WTC11 (cell line): ENCODE measurements around the gene KDM5B. TPM values are rescaled to one million over a fixed set of nuclear protein-coding genes. Genes with fewer than 3 reads are reported as not detected.
"Not testable (repeated sequence)": the region's sequence is repeated elsewhere in the genome, so short reads cannot be mapped to it uniquely, and the experiment has no call there.

Experiments used
- ATAC-seq: fragments of 200-7000 bp; cut with Tn5 transposase; 2 replicates; pipeline ENCODE4 v1.10.0; 2021; ENCODE audit warnings: mild to moderate bottlenecking, moderate library complexity
- CTCF ChIA-PET: fragments of 300-600 bp; sonication (Branson Sonifier 250); formaldehyde crosslinking; loops from one replicate; lab custom pipeline; 2021; ENCODE audit warnings: antibody characterized with exemption; lab: Charles Lee
- POLR2A ChIA-PET: fragments of 350-600 bp; sonication (Branson Sonifier 250); formaldehyde crosslinking; loops from one replicate; lab custom pipeline; 2021; ENCODE audit warnings: antibody characterized with exemption; lab: Charles Lee
- DNase-seq: peaks from one replicate; pipeline ENCODE4 v3.0.0; 2021; ENCODE audit warnings: low spot score
- H3K27ac Mint-ChIP-seq: 2 replicates; pipeline ENCODE4 v1.8.0; 2021; ENCODE audit warnings: mixed read lengths
- H3K27me3 Mint-ChIP-seq: 2 replicates; pipeline ENCODE4 v1.8.0; 2021; ENCODE audit warnings: low read depth, mild to moderate bottlenecking, moderate library complexity, mixed read lengths
- H3K36me3 Mint-ChIP-seq: 2 replicates; pipeline ENCODE4 v1.8.0; 2021; ENCODE audit warnings: mixed read lengths
- H3K4me1 Mint-ChIP-seq: 2 replicates; pipeline ENCODE4 v1.8.0; 2022; ENCODE audit warnings: mixed read lengths
- H3K4me3 Mint-ChIP-seq: 2 replicates; pipeline ENCODE4 v1.8.0; 2021; ENCODE audit warnings: mild to moderate bottlenecking, moderate library complexity, mixed read lengths
- H3K9me3 Mint-ChIP-seq: 2 replicates; pipeline ENCODE4 v1.8.0; 2021; ENCODE audit warnings: mixed read lengths
- AR ChIP-seq: fragments of 250-450 bp; sonication (Bioruptor Pico); IDR thresholded peaks from 2 replicates; pipeline ENCODE4 v1.9.0; 2021; ENCODE audit warnings: mild to moderate bottlenecking
- ARID4B ChIP-seq: sonication (generic); formaldehyde crosslinking; IDR thresholded peaks from 2 replicates; pipeline ENCODE4 v1.8.0; 2023; ENCODE audit warnings: missing genetic modification reagents, mild to moderate bottlenecking, borderline replicate concordance
- E2F1 ChIP-seq: sonication (generic); formaldehyde crosslinking; IDR thresholded peaks from 2 replicates; pipeline ENCODE4 v1.8.0; 2022; ENCODE audit warnings: mild to moderate bottlenecking, missing genetic modification reagents
- ELF4 ChIP-seq: sonication (generic); formaldehyde crosslinking; IDR thresholded peaks from 2 replicates; pipeline ENCODE4 v1.8.1; 2022; ENCODE audit warnings: low read depth, mild to moderate bottlenecking, moderate library complexity, missing genetic modification reagents
- ESRRA ChIP-seq: sonication (generic); formaldehyde crosslinking; IDR thresholded peaks from 2 replicates; pipeline ENCODE4 v1.8.1; 2022; ENCODE audit warnings: mild to moderate bottlenecking, missing genetic modification reagents, borderline replicate concordance
- RORB ChIP-seq: fragments of 250-450 bp; sonication (Bioruptor Pico); IDR thresholded peaks from 2 replicates; pipeline ENCODE4 v1.9.0; 2021; ENCODE audit warnings: mild to moderate bottlenecking
- SMAD3 ChIP-seq: sonication (generic); formaldehyde crosslinking; IDR thresholded peaks from 2 replicates; pipeline ENCODE4 v1.8.0; 2022; ENCODE audit warnings: missing genetic modification reagents, mild to moderate bottlenecking, borderline replicate concordance
- ZNF121 ChIP-seq: sonication (generic); formaldehyde crosslinking; IDR thresholded peaks from 2 replicates; pipeline ENCODE4 v1.8.0; 2023; ENCODE audit warnings: missing genetic modification reagents
- ZNF219 ChIP-seq: sonication (generic); formaldehyde crosslinking; IDR thresholded peaks from 2 replicates; pipeline ENCODE4 v1.8.0; 2023; ENCODE audit warnings: missing genetic modification reagents, mild to moderate bottlenecking, borderline replicate concordance
- ZNF281 ChIP-seq: sonication (generic); formaldehyde crosslinking; IDR thresholded peaks from 2 replicates; pipeline ENCODE4 v1.8.0; 2023; ENCODE audit warnings: mild to moderate bottlenecking, missing genetic modification reagents
- ZNF317 ChIP-seq: sonication (generic); formaldehyde crosslinking; IDR thresholded peaks from 2 replicates; pipeline ENCODE4 v1.8.1; 2023; ENCODE audit warnings: low read depth, mild to moderate bottlenecking, moderate library complexity, missing genetic modification reagents, borderline replicate concordance
- ZNF671 ChIP-seq: fragments of 250-450 bp; sonication (Bioruptor Pico); IDR thresholded peaks from 2 replicates; pipeline ENCODE4 v1.8.0; 2021; ENCODE audit warnings: mild to moderate bottlenecking
- ZSCAN18 ChIP-seq: fragments of 250-450 bp; sonication (Bioruptor Pico); IDR thresholded peaks from 2 replicates; pipeline ENCODE4 v2.1.2; 2022; ENCODE audit warnings: mild to moderate bottlenecking, moderate library complexity
- total RNA-seq: library from RNA; stranded (reverse); gene quantifications from 3 replicates; pipeline ENCODE4 v1.2.3, GENCODE V29; 2021
- TF ChIP-seq, protein P1 (sequence below): sonication (generic); formaldehyde crosslinking; IDR thresholded peaks from 2 replicates; pipeline ENCODE4 v1.8.1; 2023; ENCODE audit warnings: mild to moderate bottlenecking, missing genetic modification reagents, borderline replicate concordance

The KDM5B gene
- total RNA-seq, 1 experiment from 2014 or later = 222 TPM

DNA sequence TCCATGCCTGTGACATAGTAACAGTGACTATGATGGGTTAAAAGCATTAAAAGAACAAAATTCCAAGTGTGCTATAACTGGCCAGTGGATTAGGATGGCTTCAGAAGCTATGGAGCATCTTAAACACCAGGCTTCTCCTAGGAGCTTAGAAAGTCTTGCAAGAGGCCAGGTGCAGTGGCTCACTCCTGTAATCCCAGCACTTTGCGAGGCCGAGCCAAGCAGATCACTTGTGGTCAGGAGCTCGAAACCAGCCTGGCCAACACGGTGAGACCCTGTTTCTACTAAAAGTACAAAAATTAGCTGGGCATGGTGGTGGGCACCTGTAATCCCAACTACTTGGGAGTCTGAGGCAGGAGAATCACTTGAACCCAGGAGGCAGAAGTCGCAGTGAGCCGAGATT, 85.2 kb downstream of the KDM5B start:
- H3K27me3 Mint-ChIP-seq, DNase-seq, H3K4me3 Mint-ChIP-seq, H3K27ac Mint-ChIP-seq, ATAC-seq, H3K9me3 Mint-ChIP-seq, H3K4me1 Mint-ChIP-seq, POLR2A ChIA-PET: not testable (repeated sequence)
- TF ChIP-seq ZNF121 (CRISPR knock-in tag) = peak; percentile 18; the same call in 1 of the 2 replicates
- H3K36me3 Mint-ChIP-seq = peaks cover 17% of the 10 kb centered on the region
- CTCF ChIA-PET = interaction anchor here (1.0 to 3.4 kb wide), 2 partner anchors 62 to 63 kb away, joined by 4 to 8 read pairs; no protein-coding TSS in a partner anchor

- no peak overlapping the region for H3K27ac Mint-ChIP-seq
- POLR2A ChIA-PET = no interaction called here
- ATAC-seq = no peak
- peaks cover 27% of the 10 kb centered on the region for H3K4me1 Mint-ChIP-seq
- TF ChIP-seq ZNF121 (CRISPR knock-in tag) = no peak
- TF ChIP-seq, protein P1, sequence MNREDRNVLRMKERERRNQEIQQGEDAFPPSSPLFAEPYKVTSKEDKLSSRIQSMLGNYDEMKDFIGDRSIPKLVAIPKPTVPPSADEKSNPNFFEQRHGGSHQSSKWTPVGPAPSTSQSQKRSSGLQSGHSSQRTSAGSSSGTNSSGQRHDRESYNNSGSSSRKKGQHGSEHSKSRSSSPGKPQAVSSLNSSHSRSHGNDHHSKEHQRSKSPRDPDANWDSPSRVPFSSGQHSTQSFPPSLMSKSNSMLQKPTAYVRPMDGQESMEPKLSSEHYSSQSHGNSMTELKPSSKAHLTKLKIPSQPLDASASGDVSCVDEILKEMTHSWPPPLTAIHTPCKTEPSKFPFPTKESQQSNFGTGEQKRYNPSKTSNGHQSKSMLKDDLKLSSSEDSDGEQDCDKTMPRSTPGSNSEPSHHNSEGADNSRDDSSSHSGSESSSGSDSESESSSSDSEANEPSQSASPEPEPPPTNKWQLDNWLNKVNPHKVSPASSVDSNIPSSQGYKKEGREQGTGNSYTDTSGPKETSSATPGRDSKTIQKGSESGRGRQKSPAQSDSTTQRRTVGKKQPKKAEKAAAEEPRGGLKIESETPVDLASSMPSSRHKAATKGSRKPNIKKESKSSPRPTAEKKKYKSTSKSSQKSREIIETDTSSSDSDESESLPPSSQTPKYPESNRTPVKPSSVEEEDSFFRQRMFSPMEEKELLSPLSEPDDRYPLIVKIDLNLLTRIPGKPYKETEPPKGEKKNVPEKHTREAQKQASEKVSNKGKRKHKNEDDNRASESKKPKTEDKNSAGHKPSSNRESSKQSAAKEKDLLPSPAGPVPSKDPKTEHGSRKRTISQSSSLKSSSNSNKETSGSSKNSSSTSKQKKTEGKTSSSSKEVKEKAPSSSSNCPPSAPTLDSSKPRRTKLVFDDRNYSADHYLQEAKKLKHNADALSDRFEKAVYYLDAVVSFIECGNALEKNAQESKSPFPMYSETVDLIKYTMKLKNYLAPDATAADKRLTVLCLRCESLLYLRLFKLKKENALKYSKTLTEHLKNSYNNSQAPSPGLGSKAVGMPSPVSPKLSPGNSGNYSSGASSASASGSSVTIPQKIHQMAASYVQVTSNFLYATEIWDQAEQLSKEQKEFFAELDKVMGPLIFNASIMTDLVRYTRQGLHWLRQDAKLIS (CRISPR knock-in tag) = no peak
- TF ChIP-seq RORB = no peak
- TF ChIP-seq ESRRA = no peak
- TF ChIP-seq AR (CRISPR knock-in tag) = no peak
- no peak for TF ChIP-seq ZNF671 (CRISPR knock-in tag)
- no peak for TF ChIP-seq E2F1 (CRISPR knock-in tag)
- TF ChIP-seq ELF4 (CRISPR knock-in tag) = no peak
- TF ChIP-seq ARID4B (CRISPR knock-in tag) = no peak
- no peak for TF ChIP-seq ZNF281 (CRISPR knock-in tag)
- no peak for TF ChIP-seq ZSCAN18
- TF ChIP-seq SMAD3 = no peak
- TF ChIP-seq ZNF317 (CRISPR knock-in tag) = no peak
- TF ChIP-seq ZNF219 (CRISPR knock-in tag) = no peak
- no peak overlapping the region for H3K4me3 Mint-ChIP-seq
- DNase-seq = no peak
- H3K27me3 Mint-ChIP-seq = peaks cover 3% of the 10 kb centered on the region; the same call in 1 of the 2 replicates
- CTCF ChIA-PET = interaction anchor here (0.7 to 7.1 kb wide), 9 partner anchors 19 to 505 kb away, joined by 3 to 150 read pairs (median 3); no protein-coding TSS in a partner anchor
- no peaks in the 10 kb centered on the region for H3K36me3 Mint-ChIP-seq
- no peaks in the 10 kb centered on the region for H3K9me3 Mint-ChIP-seq
These were observed 91.6 kb downstream of the KDM5B start for GRCh38 chr1:202716654-202717053.
